Gastrocnemius medialis (tissue), 4 donors: ENCODE results near the gene CCDC85B. TPM values are rescaled to one million over a fixed set of nuclear protein-coding genes. Genes with fewer than 3 reads are reported as not detected.

ENCODE experiments used
- ATAC-seq, 2 donors: fragments of 150-250 bp; one replicate each; pipeline ENCODE4 v1.9.1; 2016
- DNase-seq, 2 donors: peaks; one replicate each; pipeline ENCODE4 v3.0.0-alpha.2; 2019
- H3K27ac ChIP-seq, 4 donors: fragments of 200-600 bp; sonication (generic); 1 replicate in 1 of 4; 2 replicates in 3 of 4; pipeline ENCODE4 v1.5.1; 2016 to 2018; ENCODE audit warnings: mild to moderate bottlenecking in 2 of 4, moderate library complexity in 1 of 4
- H3K27me3 ChIP-seq, 3 donors: fragments of 200-600 bp; sonication (generic) in 2 of 3; 1 replicate in 1 of 3; 2 replicates in 2 of 3; pipeline versions ENCODE4 v1.5.1 to v1.6.0; 2016 to 2019; ENCODE audit warnings: mild to moderate bottlenecking in 1 of 3, moderate library complexity in 1 of 3
- H3K36me3 ChIP-seq, 2 donors: fragments of 200-600 bp; sonication (generic) in 1 of 2; one replicate each; pipeline ENCODE4 v1.5.1; 2017 to 2018
- H3K4me1 ChIP-seq, 2 donors: fragments of 200-600 bp; sonication (generic) in 1 of 2; one replicate each; pipeline ENCODE4 v1.5.1; 2016 to 2017; ENCODE audit warnings: mild to moderate bottlenecking in 2 of 2
- H3K4me3 ChIP-seq, 4 donors: fragments of 200-600 bp; sonication (generic) in 3 of 4; 1 replicate in 1 of 4; 2 replicates in 3 of 4; pipeline ENCODE4 v1.5.1; 2016 to 2019; ENCODE audit warnings: mild to moderate bottlenecking in 2 of 4
- H3K9me3 ChIP-seq, 3 donors: fragments of 200-600 bp; sonication (generic) in 2 of 3; 1 replicate in 1 of 3; 2 replicates in 2 of 3; pipeline ENCODE4 v1.5.1; 2016 to 2019
- CTCF ChIP-seq, 5 experiments: fragments of 450-650 bp in 3 of 5; fragments of 200-600 bp in 2 of 5; sonication (generic) in 2 of 5; IDR thresholded peaks in 4 of 5; conservative IDR thresholded peaks in 1 of 5; 1 replicate in 4 of 5; 2 replicates in 1 of 5; pipeline ENCODE4 v1.5.1; 2016 to 2019; ENCODE audit warnings: antibody characterized with exemption in 5 of 5, mild to moderate bottlenecking in 3 of 5, moderate library complexity in 3 of 5
- POLR2A ChIP-seq, 2 donors: fragments of 450-650 bp; IDR thresholded peaks; one replicate each; pipeline ENCODE4 v1.6.1; 2017; ENCODE audit warnings: antibody characterized with exemption in 2 of 2, mild to moderate bottlenecking in 2 of 2, moderate library complexity in 2 of 2
- in situ Hi-C, 4 donors: fragments of 200-750 bp; cut with MboI; loops; one replicate each; pipeline versions ENCODE4 v1.15.0 to v1.8.0; 2017; ENCODE audit warnings: low sequenced_read_pairs in 4 of 4
- intact Hi-C: fragments of 100-400 bp; cut with DNase I; formaldehyde crosslinking; loops from one replicate; pipeline ENCODE4 v1.15.1; 2023; ENCODE audit warnings: low total_unique reads
- total RNA-seq, 4 donors: library from RNA; depleted of rRNA; stranded (reverse); fragments of >200 nt; gene quantifications; one replicate each; pipeline versions ENCODE4 v1.1.0 to v1.2.3, GENCODE V29; 2016

CCDC85B gene
- total RNA-seq, 4 donors from 2014 or later: 25.4 to 81.3 (median 42.4) TPM

- no peak overlapping the region for H3K4me3 ChIP-seq
- in situ Hi-C loops (no loop called here), intact Hi-C loops (no loop called here)
- ATAC-seq (no peak), DNase-seq (no peak)
- TF ChIP-seq POLR2A (IDR thresholded peaks at IDR 0.05): no peak
- TF ChIP-seq CTCF (IDR thresholded peaks at IDR 0.05 in 4 of 5, conservative IDR thresholded peaks at IDR 0.05 in 1 of 5): no peak
- no peaks in the 10 kb centered on the region for H3K36me3 ChIP-seq
- H3K4me1 ChIP-seq: no peaks in the 10 kb centered on the region
- H3K9me3 ChIP-seq: no peaks in the 10 kb centered on the region
- no peak overlapping the region for H3K27ac ChIP-seq
- peaks cover 0 to 6% (median 0%) of the 10 kb centered on the region in 3 donors for H3K27me3 ChIP-seq
Observed at GRCh38 chr11:65931773-65932557, 41.5 kb downstream of the CCDC85B start.

- Histone ChIP-seq H3K9me3 (no peaks in the 10 kb centered on the region), H3K4me3 (no peak overlapping the region), H3K36me3 (no peaks in the 10 kb centered on the region), H3K4me1 (no peaks in the 10 kb centered on the region), H3K27ac (no peak overlapping the region), H3K27me3 (peaks cover 0 to 6% (median 0%) of the 10 kb centered on the region in 3 donors)
- ATAC-seq (no peak), DNase-seq (no peak)
- intact Hi-C loops (no loop called here), in situ Hi-C loops (no loop called here)
- no peak for TF ChIP-seq CTCF (IDR thresholded peaks at IDR 0.05 in 4 of 5, conservative IDR thresholded peaks at IDR 0.05 in 1 of 5)
- TF ChIP-seq POLR2A (IDR thresholded peaks at IDR 0.05): no peak
Observed at GRCh38 chr11:65932558-65932919, 42.1 kb downstream of the CCDC85B start.

GRCh38 chr11:65934014-65934413, 43.5 kb downstream of the CCDC85B start:
- no peaks in the 10 kb centered on the region for H3K9me3 ChIP-seq
- in situ Hi-C loops (no loop called here), intact Hi-C loops (no loop called here)
- no peak overlapping the region for H3K4me3 ChIP-seq
- ATAC-seq (no peak), DNase-seq (no peak)
- no peaks in the 10 kb centered on the region for H3K36me3 ChIP-seq
- H3K27ac ChIP-seq: no peak overlapping the region
- no peak for TF ChIP-seq CTCF (IDR thresholded peaks at IDR 0.05 in 4 of 5, conservative IDR thresholded peaks at IDR 0.05 in 1 of 5)
- no peak for TF ChIP-seq POLR2A (IDR thresholded peaks at IDR 0.05)
- H3K4me1 ChIP-seq: no peaks in the 10 kb centered on the region
- peaks cover 0 to 6% (median 0%) of the 10 kb centered on the region in 3 donors for H3K27me3 ChIP-seq

GRCh38 chr11:65937766-65938165, 47.3 kb downstream of the CCDC85B start:
- no peaks in the 10 kb centered on the region for H3K9me3 ChIP-seq
- intact Hi-C loops (no loop called here), in situ Hi-C loops (no loop called here)
- no peaks in the 10 kb centered on the region for H3K36me3 ChIP-seq
- H3K27ac ChIP-seq: no peak overlapping the region
- no peak for TF ChIP-seq CTCF (IDR thresholded peaks at IDR 0.05 in 4 of 5, conservative IDR thresholded peaks at IDR 0.05 in 1 of 5)
- no peak for TF ChIP-seq POLR2A (IDR thresholded peaks at IDR 0.05)
- no peak overlapping the region for H3K4me3 ChIP-seq
- DNase-seq: no peak
- no peak for ATAC-seq
- H3K4me1 ChIP-seq: no peaks in the 10 kb centered on the region
- H3K27me3 ChIP-seq: peaks cover 0 to 6% (median 2%) of the 10 kb centered on the region in 3 donors

Other genes with a start within 250 kb of the CCDC85B start
- gene RELA, start 227.8 kb upstream of the CCDC85B start, total RNA-seq: 10 to 100 TPM; 39.7 to 68.3 (median 56.3) TPM
- 10 to 100 TPM; 40.0 to 69.4 (median 50.0) TPM for gene KAT5, start 178.4 kb upstream of the CCDC85B start, total RNA-seq
- 100 to 1,000 TPM in 1 of 4 donors, 10 to 100 TPM in 3; 36.5 to 101 (median 62.4) TPM for gene RNASEH2C, start 169.9 kb upstream of the CCDC85B start, total RNA-seq
- 10 to 100 TPM; 20.3 to 42.5 (median 29.7) TPM for gene AP5B1, start 109.7 kb upstream of the CCDC85B start, total RNA-seq
- gene OVOL1, start 103.6 kb upstream of the CCDC85B start, total RNA-seq: under 1 TPM in 1 of 4 donors, not detected in 3; 0.15 TPM
- under 1 TPM in 1 of 4 donors, not detected in 3; 0.11 TPM for gene SNX32, start 56.7 kb upstream of the CCDC85B start, total RNA-seq
- 100 to 1,000 TPM; 153 to 371 (median 251) TPM for gene CFL1, start 32.5 kb upstream of the CCDC85B start, total RNA-seq
- 10 to 100 TPM; 26.4 to 44.9 (median 34.8) TPM for gene MUS81, start 30.2 kb upstream of the CCDC85B start, total RNA-seq
- 10 to 100 TPM; 20.6 to 24.1 (median 22.9) TPM for gene EFEMP2, start 17.9 kb upstream of the CCDC85B start, total RNA-seq
- gene CTSW, start 10.8 kb upstream of the CCDC85B start, total RNA-seq: under 1 TPM in 3 of 4 donors, not detected in 1; 0.20 to 0.49 (median 0.32) TPM
- gene FIBP, start 2.2 kb upstream of the CCDC85B start, total RNA-seq: 10 to 100 TPM; 39.6 to 79.3 (median 53.0) TPM
- gene FOSL1, start 9.7 kb downstream of the CCDC85B start, total RNA-seq: 1 to 10 TPM in 3 of 4 donors, under 1 TPM in 1; 0.36 to 9.3 (median 5.2) TPM
- gene C11orf68, start 28.4 kb downstream of the CCDC85B start, total RNA-seq: 10 to 100 TPM; 20.8 to 30.7 (median 23.9) TPM
- 100 to 1,000 TPM in 3 of 4 donors, 10 to 100 TPM in 1; 96.7 to 146 (median 110) TPM for gene DRAP1, start 28.8 kb downstream of the CCDC85B start, total RNA-seq
- not detected for gene TSGA10IP, start 54.8 kb downstream of the CCDC85B start, total RNA-seq
- gene SART1, start 71.1 kb downstream of the CCDC85B start, total RNA-seq: 10 to 100 TPM; 12.0 to 55.2 (median 33.3) TPM
- gene EIF1AD, start 111.5 kb downstream of the CCDC85B start, total RNA-seq: 10 to 100 TPM; 29.3 to 39.8 (median 35.4) TPM
- 100 to 1,000 TPM in 1 of 4 donors, 10 to 100 TPM in 3; 57.4 to 126 (median 72.1) TPM for gene BANF1, start 111.8 kb downstream of the CCDC85B start, total RNA-seq
- 1 to 10 TPM in 2 of 4 donors, under 1 TPM in 1, not detected in 1; 0.71 to 6.0 (median 3.1) TPM for gene CST6, start 121.3 kb downstream of the CCDC85B start, total RNA-seq
- not detected for gene CATSPER1, start 135.8 kb downstream of the CCDC85B start, total RNA-seq
- under 1 TPM in 1 of 4 donors, not detected in 3; 0.12 TPM for gene GAL3ST3, start 158.5 kb downstream of the CCDC85B start, total RNA-seq
- 100 to 1,000 TPM in 3 of 4 donors, 10 to 100 TPM in 1; 92.9 to 186 (median 124) TPM for gene SF3B2, start 161.7 kb downstream of the CCDC85B start, total RNA-seq
- gene PACS1, start 179.6 kb downstream of the CCDC85B start, total RNA-seq: 10 to 100 TPM in 3 of 4 donors, 1 to 10 TPM in 1; 6.6 to 20.4 (median 16.9) TPM